Lower leg skin (tissue), 3 donors: ENCODE data around the gene ISCU.

ENCODE experiments used
- CTCF ChIP-seq, 3 donors: fragments of 450-650 bp; IDR thresholded peaks; one replicate each; pipeline ENCODE4 v1.5.1; 2016; ENCODE audit warnings: antibody characterized with exemption in 3 of 3, mild to moderate bottlenecking in 3 of 3, moderate library complexity in 2 of 3
- POLR2A ChIP-seq, 2 donors: fragments of 450-650 bp; IDR thresholded peaks; one replicate each; pipeline ENCODE4 v1.6.1; 2016 to 2017; ENCODE audit warnings: antibody characterized with exemption in 2 of 2, mild to moderate bottlenecking in 1 of 2, moderate library complexity in 1 of 2

- TF ChIP-seq CTCF (IDR thresholded peaks at IDR 0.05) (no peak), POLR2A (IDR thresholded peaks at IDR 0.05) (no peak)
Observed at GRCh38 chr12:108595711-108596647, 33.6 kb downstream of the ISCU start.
